HPDE6-E6E7 (cell line): ENCODE data around the gene MAPK8IP3.

Source experiments
- DNase-seq: peaks from one replicate; pipeline ENCODE4 v3.0.0; 2011; ENCODE audit warnings: missing footprints; ENCODE audit errors: extremely low spot score

The MAPK8IP3 gene

DNA sequence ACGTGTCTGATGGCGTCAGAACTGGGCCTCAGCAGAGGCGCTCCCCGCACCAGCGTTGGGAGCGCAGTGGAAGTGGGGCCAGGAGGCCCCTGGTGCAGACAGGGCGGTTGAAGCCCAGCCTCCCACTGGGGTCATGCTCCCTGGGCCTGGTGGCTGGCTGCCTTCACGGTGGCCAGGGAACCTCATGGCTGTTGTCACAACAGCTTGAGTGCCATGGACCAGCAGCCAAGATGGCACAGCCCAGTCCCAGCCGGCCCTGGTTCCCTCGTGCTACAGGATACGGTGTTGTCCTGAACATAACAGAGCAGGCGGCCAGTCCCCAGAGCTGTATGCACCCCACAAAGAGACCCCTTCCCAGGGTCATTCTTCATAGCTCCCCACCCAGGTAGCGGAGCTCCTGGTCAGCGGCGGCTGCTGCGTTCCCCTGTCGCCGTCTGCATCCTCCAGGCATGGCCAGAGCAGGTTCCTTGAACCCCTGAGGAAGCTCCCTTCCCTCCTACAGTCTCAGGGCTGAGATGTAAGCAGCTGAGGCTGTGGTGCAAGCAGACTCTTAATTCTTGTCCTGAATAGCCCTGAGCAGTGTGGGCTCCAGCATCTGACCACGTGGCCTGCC is 35.7 kb downstream of the MAPK8IP3 start:
- no peak for DNase-seq

DNA sequence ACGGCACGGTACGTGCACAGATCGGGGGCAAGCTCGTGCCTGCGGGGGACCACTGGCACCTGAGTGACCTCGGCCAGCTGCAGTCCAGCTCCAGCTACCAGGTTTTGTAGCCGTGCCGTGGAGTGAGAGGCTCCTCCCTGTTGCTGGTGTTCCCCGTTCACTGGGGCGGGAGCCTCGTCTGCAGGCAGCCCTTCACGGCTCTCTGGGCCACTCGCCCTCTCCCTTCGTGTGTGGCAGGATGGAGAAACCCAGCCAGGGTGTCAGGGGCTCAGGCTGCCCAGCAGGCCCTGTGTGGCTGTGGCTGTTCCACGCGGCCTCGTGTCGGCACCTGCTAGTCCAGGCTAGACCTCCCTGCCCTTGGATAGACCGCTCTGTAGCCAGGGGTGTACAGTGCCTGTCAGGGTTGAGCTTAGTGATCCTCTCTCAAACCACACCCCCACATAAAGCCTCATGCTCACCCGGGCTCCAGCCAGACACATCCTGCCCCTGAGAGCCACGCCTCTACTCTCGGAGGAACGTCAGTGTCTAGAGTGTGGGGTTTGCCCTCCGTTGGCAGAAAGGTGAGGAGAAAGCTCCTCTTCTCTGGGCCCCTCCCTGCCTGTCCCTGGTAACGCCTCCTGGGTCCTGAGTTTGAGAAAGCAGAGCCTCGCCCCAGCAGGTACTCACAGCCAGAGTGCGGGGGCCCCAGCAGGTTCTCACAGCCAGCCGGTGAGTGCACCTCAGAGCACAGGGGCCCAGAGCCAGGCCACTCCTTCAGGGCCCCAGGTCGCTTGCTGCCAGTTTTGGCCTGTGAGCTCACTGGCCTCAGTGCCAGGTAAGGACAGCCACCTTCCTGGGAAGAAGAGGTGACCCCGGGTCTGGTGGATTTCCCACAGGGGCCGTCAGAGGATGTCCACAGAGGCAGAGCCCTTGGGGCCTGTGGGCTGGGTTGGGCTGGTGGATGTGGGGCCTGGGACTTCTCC is 37.7 kb downstream of the MAPK8IP3 start:
- no peak for DNase-seq

DNA sequence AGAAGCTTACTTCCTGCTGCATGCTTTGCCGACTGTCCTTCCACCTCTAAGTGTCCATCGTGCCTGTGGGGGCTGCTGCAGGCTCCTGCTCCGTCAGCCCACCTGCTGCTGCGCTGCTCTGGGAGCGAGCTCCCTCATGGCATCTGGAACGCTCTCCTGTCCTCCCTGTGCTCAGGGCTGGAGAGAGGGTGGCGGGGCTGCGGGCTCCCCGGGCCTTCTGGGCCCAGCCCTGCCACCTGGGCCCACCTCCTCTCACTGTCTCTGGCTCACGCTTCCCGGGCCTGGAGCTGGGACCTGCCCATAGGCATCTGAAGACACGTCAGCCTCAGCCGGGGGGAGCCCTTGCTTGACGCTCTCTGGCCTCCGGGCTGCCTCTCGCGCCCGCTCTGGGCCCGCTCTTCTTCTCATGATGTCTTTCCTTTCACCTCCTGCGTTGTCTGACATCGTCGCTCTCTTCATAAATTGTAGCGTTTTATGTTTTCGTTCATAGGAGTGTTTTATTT is 38.4 kb downstream of the MAPK8IP3 start:
- DNase-seq = no peak

DNA sequence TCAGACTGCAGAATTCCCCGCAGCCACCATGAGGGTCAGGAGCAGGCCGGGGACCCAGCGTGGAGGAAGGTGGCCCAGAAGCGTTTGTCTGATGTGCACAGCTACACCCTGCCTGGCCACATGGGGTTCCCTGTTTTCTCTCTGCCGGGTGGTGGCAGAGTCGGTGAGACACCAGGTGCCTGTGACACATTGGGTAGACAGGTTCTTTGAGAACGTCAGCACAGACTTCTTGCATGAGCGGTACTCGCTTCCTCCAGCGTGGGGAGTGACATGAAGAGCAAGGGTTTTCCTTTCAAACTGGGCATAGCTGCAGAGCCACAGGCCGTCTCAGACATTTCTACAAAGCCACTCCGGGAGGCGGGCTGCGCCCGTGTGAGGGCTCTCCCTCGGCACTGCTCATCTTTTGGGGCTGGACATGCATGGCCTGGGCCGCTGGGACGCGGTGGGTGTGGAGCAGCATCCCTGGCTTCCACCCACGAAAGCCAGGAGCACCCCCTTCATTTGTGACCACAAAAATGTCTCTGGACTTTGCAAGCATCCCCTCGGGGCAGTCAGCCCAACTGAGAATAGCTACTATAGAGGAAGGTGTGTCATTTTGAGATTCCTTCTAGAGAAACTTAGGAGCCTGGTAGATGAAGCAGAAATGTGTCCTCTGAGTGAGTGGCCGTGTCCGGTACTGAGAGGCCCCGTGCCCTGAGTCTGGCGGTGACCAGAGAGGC is 39.3 kb downstream of the MAPK8IP3 start:
- DNase-seq = no peak

DNA sequence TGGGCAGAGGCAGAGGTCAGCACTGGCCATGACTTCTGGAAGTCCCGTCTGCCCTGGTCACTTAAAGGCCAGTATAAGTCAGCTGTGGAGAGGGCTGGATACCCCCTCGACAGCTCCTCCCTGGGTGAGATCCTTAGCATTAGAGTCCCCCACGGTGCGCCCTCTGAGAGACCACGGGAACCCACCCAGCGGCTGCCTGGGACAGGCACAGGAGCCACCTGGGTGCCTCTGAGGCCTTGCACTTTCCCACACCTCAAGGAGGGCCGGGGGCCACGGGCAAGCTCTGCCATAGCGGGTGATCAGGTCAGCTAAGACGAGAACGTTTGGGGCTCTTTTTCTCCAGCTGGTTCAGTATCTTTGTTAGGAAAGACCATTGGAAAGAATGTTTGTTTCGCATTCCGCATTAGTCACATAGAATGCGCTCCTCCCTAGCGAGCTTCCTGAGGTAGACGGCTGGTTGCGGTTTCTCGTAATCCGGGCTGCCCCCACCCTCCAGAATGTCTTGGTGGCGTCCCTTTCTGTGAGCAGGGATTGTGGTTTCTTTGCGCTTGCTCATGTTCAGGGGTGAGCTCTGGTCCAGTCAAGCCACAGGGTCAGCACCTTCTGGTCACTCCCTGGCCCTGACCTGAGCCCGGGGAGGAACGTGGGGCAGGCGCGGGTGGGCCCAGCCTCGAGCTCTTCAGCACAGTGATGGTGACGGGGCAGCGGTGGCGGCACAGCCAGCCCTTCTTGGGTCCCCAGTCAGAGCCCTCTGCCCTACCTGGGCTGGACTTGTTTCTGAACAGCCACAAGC is 40.1 kb downstream of the MAPK8IP3 start:
- no peak for DNase-seq

DNA sequence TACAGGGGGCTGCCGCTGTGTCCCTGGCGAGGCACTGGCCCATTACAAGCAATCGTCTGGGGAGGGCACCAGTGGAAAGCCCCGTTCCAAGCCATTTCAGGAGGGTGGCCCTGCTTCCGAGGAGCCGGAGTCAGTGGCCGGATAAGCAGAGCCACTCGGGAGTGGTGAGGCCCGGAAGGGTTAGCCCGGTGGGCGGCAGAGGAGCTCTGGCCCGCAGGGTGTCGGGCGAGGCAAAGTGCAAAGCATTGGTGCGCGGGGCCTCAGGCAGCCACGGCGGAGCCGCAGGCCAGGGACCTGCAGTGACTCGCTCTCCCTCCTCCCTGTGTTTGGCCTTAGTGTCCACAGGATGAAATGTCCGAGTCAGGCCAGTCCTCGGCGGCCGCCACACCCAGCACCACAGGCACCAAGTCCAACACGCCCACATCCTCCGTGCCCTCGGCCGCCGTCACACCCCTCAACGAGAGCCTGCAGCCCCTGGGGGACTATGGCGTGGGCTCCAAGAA is 40.7 kb downstream of the MAPK8IP3 start:
- no peak for DNase-seq

DNA sequence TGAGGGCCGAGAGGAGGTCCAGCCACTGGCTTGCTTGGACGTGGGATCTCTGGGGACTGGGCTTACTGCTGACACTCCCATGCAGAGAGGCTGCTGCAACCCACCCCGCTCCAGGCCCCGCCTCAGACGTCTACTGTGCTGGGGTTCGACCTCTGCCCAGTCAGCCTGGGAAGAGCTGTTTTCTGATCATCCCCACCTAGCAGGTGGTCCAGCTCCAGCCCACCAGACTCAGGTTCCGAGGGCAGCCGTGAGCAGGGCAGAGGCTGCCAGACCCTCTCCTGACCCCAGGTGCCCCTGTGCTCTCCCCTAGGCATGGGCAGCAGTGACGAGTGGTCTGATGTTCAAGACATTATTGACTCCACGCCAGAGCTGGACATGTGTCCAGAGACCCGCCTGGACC is 41.9 kb downstream of the MAPK8IP3 start:
- DNase-seq = no peak

DNA sequence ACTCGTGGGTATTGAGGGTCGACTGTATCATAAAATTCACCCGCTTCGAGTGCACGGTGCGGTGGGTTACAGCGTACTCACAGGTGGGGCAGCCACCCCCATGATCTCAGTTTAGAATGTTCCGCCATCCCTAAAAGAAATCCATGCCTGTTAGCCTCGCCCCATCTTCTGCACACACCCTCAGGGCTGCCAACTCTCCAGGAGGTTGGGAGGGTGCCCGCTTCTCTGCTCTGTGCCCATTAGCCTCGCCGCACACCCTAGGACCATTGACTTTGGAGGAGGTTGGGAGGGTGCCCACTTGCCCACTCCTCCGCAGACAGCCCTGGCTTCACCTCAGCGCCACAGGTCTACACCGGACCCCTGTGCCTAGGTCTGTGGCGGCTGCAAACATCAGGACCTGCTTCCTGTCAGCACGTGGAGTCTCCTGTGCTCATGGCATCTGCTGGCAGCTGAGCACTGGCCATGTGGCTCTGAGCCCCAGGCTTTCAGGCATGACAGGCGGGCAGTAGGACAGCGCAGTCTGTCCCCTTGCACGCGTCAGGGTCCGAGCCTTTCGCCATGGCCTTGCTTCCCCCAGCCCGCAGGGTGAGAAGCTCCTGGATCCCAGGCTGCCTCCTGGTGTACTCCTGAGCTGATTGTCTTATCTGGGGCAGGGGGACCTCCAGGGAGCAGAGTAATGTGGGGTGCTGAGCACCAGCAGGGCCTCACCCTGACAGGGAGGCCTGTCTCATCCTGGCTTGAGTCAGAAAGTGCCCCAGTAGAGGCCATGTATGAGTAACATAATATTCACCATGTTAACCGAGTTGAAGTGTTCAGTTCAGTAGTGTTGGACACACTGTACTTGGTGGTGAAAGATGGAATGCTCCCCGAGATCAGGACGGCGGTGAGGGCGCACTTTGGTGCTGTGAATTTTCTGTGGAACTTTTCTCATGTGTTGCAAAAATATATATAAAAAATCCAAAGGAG is 43.4 kb downstream of the MAPK8IP3 start:
- no peak for DNase-seq

DNA sequence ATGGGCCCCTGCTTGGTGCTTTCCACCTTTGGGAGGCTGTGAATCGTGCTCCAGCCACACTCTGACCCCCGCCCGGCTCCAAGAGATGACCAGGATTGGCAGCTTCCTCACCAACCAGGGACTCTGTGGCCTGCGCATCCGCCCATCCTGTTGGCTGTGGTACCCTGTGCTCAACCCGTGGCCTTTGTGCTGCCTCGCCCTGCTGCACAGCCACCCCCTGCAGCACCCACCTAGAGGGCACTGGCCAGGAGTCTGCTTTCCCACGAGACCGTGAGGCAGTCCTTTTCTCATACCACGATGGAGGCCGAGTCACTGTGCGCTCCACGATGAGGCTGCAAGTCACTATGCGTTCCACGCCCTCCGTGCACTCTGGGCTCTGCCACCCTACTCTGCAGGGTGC is 46.0 kb downstream of the MAPK8IP3 start:
- DNase-seq = no peak

DNA sequence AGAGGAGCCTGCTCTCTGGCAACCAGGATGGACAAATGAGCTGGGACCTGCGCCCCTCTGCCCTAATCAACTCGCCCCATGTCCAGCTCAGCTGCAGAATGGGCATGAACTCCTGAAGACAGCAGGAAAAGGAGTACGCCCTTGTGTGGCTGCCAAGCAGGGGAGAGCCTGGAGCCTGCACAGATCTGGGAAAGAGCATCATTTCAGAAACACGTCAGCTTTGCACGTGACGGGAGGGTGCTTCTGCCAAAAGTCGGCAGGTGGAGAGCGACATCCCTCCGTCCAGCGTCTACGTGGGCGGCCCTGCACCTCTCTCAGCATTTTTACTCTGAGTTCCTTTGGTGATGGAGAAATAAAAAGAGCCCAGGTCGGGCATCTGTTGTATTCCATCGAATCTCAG is 46.9 kb downstream of the MAPK8IP3 start:
- DNase-seq = no peak

DNA sequence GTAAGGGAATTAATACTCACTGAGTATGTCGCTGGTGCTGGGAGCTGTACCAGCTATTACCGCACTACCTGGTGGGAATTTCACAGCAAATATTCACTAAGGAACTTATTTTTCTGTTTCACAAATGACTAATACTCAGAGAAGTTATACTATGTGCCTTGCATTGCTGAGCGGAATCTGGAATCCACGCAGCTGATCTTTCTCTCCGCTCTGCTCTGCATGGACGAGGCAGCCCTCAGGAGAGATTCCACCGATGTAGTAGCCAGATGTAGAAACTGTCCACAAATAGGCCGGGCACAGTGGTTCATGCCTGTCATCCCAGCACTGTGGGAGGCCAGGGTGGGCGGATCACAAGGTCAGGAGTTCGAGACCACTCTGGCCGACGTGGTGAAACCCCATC is 48.2 kb downstream of the MAPK8IP3 start:
- no peak for DNase-seq

DNA sequence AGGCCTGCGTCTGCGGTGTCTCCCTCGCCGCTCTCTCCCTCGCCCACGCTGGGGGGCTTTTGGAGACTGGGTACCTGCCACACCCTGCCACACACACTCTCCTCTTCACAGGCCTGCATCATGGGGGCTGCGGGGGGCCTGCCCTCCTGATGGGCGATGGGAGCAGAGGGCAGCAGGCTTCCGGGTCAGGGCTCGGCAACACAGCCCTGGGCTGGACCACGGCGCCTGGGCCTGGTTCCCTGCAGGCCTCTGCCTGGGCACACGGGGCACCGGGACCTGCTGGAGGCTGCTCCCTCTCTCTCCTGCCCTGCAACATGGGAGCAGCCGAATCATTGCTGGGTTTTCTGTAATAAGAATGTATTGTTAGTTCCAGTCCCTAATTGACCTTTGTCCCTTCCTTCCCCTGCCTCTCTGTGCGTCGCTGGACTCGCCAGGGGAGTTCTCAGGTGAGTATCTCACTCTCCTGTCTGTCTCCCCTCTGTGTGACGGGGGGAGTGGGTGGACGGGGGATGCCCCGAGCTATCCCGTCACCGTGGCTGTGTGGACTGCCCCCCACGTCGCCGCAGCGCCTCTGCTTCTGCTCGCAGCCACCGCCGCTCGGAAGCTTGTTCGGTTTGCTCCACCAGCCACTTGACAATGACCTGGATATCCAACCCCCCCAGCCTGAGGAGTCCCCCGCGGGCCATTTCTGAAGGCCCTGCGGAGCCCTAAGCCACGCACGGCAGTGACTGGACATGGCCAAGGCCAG is 51.9 kb downstream of the MAPK8IP3 start:
- no peak for DNase-seq

DNA sequence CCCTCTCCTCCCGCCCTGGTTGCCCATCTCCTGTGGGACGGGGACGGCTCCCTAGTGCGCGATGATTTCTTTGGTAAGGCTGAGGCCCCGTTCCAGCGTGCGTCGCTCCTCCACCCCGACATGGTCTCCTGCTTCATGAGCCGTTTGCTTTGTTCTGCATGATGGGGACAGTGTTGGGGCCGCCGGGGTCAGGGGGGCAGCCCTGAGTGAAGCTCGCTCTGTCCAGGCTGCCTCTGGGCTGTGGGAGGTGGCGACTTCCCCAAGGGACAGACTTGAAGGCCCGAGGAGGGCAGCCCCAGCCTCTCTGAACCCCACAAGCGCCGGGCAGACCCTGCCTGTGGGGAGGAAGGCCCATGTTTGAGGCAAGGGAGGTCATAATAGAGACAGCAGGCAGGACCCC is 52.9 kb downstream of the MAPK8IP3 start:
- no peak for DNase-seq

DNA sequence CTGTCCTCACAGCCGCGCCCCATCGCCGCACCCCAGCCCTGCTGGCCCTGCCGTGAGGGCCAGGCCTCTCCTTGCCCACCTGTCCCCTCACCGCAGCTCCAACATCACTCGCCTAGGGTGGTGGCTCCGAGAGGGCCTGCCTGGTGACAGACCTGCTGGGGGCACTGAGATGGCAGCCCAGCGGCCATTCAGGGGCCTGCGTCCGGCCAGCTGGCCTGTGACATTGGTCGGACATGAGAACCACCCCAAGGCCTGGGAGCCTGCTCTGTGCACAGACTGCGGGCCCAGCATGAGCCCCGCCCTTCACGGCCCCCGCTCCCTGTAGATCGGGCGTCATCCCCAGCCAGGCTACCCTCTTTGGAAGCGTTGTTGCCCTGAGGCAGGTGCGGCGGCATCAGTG is 53.5 kb downstream of the MAPK8IP3 start:
- no peak for DNase-seq

DNA sequence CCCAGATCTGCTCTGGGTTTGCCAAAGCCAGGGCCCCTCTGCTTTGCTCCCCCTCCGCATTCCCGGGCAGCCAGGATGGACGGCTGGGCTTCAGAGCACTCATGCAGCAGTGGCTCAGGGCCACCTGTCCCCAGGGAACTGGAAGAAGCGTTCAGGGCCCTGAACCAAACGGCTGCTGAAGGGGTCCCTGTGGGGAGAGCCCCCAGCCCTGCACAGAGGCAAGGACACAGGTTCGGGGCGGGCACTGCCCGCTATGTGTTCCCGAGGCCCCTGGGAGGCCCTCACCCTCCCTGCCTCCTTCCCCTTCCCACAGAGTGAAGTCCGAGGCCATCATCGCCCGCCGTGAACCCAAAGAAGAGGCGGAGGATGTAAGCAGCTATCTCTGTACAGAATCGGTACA is 54.9 kb downstream of the MAPK8IP3 start:
- DNase-seq = no peak

DNA sequence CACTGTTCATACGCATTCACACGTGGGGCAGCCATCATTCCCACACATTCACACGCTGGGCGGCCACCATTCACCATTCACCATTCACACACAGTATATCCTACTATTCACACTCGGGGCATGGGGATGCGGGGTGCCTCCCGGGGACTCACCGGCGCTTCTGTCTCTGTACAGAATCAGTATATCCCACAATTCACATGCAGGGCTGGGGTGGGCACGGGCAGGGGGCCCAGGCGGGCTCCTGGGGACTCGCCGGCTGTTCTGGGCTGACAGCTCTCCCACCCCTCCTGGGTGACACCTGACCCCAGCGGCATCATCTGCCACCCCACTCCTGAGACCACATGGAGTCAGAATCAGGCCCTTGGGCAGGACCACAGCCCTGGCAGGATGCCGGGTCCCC is 55.8 kb downstream of the MAPK8IP3 start:
- no peak for DNase-seq

DNA sequence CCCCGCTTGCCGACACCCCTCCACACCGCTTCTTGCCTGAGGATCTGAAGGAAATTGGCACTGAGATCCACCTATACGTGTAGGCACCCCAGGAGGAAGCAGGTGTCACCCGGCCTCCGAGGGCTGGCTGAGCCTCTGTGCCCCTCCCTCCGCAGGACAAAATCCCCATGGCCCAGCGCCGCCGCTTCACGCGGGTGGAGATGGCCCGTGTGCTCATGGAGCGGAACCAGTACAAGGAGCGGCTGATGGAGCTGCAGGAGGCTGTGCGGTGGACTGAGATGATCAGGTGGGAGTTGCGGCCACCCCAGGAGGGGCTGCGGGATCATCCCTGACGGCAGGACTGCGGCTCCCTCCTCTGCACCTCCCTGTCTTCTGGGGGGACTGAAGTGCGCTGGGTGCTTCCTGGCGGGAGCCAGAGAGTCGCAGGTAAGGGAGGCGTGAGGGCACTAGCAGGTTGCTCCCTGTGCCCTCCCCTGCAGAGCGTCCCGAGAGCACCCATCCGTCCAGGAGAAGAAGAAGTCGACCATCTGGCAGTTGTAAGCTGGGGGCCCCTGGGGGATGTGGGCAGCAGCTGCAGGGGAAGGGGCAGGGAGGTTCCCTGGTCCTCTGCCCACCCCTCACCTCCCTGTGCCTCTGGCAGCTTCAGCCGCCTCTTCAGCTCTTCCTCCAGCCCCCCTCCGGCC is 56.3 kb downstream of the MAPK8IP3 start:
- DNase-seq = no peak

DNA sequence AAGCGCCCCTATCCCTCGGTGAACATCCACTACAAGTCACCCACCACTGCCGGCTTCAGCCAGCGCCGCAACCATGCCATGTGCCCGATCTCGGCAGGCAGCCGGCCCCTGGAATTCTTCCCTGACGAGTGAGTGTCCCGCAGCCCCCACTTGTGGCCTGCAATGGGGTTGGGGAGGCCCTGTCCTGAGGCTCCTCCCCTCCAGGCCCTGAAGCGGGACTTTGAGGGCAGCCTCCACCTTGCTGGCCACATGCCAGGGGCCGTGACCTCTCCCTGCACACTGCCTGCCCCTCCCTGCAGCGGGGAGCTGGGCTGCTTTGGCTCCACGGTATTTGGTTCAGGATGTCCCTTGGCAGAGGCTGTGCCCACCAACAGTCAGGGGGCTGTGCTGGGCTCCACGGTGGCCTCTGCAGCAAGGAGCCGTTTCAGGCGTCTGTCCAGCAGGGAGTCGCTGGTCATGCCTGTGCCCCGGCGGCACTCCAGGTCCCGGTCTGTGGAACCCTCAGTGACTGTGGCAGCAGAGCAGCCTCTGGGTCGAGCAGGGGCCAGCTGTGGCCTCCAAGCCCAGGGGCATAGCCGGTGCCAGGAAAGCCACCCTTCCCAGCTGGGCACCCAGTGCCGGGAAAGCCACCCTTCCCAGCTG is 57.0 kb downstream of the MAPK8IP3 start:
- no peak for DNase-seq
